Measurements from ENCODE around the gene LARP6.
"Not testable (repeated sequence)": the region's sequence is repeated elsewhere in the genome, so short reads cannot be mapped to it uniquely, and the experiment has no call there.

The LARP6 gene

GRCh38 chr15:70829371-70830166 lies 24.4 kb downstream of the LARP6 start:
- no peak for DNase-seq

DNA sequence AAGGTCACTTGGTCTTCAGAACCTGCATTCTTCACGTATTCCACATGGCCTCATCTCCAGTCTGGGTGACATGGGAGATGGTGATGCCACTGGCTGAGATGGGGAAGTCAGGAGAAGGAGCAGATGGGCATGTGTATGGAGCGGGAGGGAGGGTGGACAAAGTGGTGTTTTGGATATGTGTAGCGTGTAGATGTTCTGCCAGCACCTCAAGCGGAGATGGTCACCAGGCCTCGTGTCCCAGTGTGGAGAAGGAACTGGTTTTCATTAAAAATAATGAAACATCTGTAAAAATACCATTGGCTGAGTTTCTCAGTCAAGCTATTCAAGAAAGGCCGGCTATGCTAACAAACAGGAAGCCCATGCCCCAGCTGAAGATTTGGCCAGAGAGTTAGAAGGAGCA lies 26.2 kb downstream of the LARP6 start:
- DNase-seq = no peak

- peak; percentile 20 for DNase-seq
Observed at GRCh38 chr15:70826634-70827033, 27.3 kb downstream of the LARP6 start.

DNA sequence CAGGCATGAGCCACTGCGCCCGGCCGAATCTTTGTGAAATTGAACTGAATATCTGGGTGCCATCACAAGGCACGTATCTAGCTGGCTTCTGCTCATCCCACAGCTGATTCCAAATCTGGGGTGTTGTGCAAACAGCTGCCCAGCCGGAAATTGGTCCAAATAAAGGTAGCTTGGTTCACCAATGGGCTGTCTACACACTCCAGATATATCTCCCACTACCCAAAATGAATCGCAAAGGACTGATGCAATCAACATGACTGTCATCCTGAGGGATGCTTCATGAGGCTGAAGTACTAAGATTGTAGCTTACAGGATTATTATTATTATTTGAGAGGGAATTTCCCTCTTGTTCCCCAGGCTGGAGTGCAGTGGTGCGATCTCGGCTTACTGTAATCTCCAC lies 28.1 kb downstream of the LARP6 start:
- no peak for DNase-seq

GRCh38 chr15:70823196-70823595 lies 30.8 kb downstream of the LARP6 start:
- DNase-seq = no peak

DNA sequence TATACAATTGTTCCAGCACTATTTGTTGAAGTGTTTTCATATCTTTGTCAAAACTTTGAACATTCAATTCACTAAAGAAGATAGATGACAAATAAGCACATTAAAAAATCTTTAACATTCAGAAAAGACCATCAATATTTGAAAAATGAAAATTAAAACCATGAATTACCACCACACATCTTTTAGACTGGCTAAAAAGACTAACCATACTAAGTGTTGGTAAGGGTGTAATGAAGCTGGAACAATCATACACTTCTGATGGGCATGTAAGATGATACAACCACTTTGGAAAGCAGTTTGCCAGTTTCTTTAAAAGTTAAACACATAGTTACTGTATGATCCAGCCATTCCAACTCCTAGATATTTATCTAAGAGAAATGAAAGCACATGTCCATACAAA lies 33.7 kb downstream of the LARP6 start:
- DNase-seq = no peak

- DNase-seq = no peak
Observed at GRCh38 chr15:70818580-70818979, 35.4 kb downstream of the LARP6 start.

- DNase-seq = no peak
Observed at GRCh38 chr15:70817266-70817665, 36.7 kb downstream of the LARP6 start.

GRCh38 chr15:70815604-70816003 lies 38.4 kb downstream of the LARP6 start:
- DNase-seq = no peak

GRCh38 chr15:70815011-70815410 lies 38.9 kb downstream of the LARP6 start:
- DNase-seq = not testable (repeated sequence)

DNA sequence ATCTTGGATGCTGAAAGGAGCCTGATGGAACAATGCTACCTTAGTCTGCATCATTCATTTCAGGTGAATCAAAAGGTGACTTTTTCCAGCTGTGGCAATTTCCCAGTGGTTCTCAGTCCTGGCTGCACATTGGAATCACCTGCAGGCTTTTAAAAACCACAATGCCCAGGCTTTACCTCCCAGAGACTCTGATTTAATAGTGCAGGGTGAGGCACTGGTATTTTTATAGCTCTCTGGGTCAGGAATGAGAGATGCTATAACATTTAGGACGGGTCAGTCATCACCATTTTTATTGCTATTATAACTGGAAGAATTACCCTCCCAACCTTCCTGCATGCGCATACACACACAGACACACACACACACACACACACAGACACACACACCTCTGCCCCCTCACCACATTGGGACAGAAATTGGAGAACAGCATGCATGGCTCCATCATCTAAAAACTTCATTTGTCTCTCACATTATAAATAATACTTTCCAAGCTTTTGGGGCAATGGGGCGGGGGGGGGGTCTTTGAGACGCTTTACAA lies 41.1 kb downstream of the LARP6 start:
- DNase-seq = no peak

GRCh38 chr15:70810916-70811578 lies 42.9 kb downstream of the LARP6 start:
- DNase-seq = no peak

DNA sequence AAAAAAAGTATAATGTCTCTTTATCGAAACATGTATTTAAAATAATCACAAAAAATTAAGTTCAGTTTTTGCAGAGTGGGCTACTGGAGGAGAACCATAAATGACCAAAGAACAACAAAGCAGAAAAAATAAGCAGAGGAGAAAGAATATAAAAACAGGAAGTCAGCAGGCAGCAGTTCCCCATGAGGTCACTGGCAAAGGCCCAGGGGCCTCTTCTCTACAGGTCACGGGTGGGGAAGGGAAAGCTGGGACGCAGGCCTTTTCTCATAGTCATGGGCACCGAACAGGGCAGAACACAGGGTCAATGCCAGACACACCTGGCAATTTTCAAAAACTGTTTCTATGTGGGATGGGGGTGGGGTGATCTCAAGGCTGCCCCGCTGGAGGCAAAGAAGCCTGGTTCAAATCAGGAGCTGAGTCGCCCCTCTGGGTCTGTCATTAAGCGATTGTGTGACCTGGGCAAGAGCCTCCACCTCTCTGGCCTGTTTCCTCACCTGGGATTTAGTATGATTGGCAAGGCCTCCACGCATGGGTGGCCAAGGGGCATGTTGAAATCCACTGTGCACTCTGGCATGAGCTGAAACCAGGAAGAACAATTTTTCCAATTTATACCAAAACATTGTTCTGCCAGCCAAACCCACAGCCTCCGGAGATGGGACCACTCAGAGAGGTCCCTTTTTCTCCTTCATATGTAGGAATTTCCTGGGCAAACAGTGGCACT lies 46.8 kb downstream of the LARP6 start:
- DNase-seq = peak; percentile 39

- DNase-seq = not testable (repeated sequence)
Observed at GRCh38 chr15:70804388-70804787, 49.6 kb downstream of the LARP6 start.

DNA sequence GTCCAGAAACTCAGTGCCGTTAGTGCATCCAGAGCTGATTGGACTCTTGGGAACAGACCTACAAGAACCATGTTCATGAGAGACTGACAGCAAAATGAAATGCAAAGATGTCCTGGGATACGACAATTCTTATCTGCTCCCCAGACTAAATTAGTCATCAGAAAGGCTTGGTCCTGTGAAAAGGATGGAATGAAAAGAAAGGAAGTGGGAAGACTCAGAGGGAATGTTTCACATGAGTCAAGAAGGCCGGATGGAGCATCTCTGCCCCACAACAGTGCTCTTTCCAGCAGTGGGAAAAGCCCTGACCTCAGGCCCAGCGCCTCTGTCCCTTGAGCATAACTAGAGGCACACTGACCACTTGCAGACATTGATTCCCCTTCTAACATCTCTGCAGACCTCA lies 51.3 kb downstream of the LARP6 start:
- no peak for DNase-seq

DNA sequence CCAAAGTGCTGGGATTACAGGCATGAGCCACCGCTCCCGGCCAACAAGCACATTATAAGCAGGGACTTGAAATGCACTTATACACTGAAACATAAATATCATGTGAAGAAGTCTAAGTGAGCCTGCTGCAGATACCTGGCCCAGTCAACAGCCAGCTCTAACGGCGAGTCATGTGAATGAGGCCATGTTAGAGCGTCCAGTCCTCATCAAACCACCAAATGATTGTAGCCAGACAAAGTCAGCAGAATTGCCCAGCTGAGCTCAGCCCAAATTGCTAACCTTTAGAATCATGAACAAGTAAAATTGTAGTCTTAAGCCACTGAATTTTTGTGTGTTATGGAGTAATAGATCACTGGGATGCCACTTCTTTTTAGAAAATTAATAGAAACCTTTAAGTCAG lies 52.8 kb downstream of the LARP6 start:
- no peak for DNase-seq

DNA sequence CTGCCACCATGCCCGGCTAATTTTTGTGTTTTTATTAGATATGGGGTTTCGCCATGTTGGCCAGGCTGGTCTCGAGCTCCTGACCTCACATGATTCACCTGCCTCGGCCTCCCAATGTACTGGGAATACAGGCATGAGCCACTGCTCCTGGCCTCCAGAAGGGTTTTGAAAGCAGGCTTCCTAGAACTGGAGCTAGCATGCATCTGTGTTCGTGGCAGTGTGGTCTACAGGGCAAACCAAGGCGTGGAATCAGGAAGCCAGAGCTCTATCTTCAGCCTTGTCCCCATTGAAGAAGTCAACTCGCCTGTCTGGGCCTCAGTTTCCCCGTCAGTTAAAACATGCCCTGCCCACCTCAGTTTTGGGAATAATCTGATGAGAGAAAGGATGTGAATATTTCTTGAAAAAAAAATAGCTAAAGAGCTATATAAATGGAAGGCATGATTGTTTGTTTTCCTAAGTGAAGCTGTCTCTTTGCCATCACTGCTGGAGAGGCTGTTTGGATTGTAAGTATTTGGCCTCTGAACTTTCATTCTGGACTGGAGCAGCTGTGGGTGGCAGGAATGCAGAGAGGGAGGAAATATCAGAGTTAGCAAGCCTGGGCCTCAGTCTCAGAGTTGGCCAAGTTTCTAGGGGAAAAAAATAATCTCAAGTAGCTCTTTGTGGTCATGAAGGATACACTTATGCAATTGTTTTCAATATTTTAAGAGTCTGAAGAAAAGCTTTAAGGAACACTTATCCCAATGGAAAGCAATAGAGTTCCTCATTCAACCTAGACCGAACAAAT lies 54.1 kb downstream of the LARP6 start:
- DNase-seq = no peak

DNA sequence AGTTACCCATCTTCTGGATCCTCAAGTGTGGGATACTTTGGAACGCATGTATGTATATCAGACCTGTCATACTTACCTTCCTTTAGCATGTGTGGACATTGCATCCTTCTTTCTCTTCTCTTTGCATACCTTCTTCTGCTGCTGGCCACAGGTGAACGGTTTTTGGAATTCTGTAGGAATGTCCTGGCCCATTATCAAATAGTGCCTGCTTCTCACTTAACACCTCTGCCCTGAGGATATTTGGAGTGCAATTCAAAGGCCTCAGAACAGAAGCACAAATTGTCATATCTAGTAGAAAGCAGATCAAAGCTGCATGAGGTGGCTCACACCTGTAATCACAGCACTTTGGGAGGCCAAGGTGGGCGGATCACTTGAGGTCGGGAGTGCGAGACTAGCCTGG lies 56.5 kb downstream of the LARP6 start:
- no peak for DNase-seq

DNA sequence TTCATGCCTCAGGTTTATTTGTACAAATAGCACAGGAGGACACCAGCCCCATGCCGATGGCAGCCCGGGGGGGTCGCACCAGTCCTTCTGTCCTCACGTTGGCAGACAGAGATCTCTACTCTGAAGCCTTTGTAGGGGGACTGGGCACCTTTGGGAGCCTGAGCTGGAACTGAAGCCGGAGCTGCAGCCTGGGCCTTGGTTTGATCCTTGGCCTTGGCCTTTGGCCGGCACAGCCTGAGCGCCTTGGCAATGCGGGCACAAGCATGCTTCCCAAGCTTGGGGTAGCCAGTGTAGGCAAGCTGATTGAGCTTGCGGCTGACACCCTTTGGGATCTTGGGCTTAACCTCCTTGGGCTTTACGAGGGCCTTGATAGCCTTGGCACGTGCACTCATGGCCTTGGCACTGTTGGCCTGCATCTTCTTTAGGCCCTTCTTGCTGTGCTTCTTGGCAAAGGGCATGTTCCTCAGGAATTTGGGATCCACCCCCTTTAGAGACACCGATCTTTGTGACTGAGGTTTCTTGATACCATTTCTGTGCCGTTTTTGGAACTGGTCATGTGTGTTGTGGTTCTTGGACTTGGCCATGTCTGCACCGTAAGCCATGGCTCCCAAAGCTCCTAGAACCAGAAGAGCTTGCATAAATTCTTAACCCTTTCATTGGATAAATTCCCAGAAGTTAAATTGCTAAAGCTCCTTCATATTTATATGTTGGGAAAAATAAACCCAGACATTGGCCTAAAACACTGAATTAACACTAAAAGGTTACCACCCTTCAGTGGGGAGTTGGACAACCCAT lies 57.2 kb downstream of the LARP6 start:
- DNase-seq = no peak

- DNase-seq = no peak
Observed at GRCh38 chr15:70795311-70795665, 58.7 kb downstream of the LARP6 start.

DNA sequence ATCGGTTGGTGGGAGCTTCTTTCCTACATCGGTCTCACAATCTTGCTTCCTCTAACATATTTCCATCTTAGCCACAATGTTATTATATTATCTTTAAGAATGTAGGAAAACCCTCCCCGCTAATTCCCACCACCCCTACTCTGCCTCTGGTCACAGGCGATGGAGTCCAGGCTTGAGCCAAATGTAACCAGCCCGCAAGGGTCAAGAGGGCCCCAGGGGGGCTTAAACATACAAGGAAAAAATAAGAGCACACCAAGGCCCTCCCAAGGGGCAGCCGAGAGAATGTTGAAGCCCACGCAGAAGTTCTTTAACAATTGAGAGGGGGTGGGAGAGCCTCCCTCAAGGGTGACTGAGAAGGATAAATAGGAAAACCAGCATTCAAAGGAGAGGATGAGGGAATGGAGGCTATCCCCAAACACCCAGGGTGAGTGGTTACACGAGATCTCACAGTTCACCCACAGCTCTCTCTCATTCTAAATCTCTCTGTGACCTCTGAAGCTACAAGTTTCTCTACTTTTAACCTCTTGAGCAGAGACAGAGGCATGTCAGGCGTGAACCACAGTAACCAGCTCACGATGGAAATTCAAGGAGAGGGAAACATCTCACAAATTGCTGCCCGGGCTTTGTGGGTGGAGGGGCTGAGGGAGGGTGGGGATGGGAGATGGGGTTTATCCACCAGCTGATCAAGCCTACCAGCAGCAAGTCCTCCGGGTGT lies 59.2 kb downstream of the LARP6 start:
- DNase-seq = no peak
